Measurements from ENCODE around the gene MUC2.

DNA sequence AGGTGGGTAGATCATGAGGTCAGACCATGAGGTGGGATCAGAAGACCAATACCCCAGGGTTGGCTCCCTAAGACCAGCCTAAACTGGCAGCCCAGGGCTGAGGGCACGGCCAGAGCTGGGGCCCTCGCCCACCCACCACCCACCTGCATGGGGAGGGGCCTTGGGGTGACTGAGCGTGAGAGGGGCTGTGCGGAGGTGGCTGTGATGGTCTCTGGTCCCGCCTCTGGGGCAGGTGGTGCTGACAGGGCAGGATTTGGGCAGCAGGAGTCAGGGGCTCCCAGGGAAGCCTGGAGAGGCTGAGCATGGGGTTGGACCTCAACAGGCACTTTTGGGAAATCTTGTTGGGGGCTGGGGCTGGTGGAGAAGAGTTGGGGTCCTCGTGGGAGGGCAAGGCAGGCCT is 43.3 kb downstream of the MUC2 start:
- TF ChIP-seq HDGF (IDR thresholded peaks at IDR 0.05; ENCODE audit: borderline replicate concordance) (no peak), BHLHE40 (IDR thresholded peaks at IDR 0.05; ENCODE audit: borderline replicate concordance) (no peak), FOXA1 (IDR thresholded peaks at IDR 0.05) (no peak)

All from HEK293T (cell line).